GM19463 (cell line): Measurements from ENCODE around the gene SPTAN1.
"Not testable (repeated sequence)": the region's sequence is repeated elsewhere in the genome, so short reads cannot be mapped to it uniquely, and the experiment has no call there.

Experiments
- ATAC-seq: cut with Tn5 transposase; IDR thresholded peaks from one replicate; pipeline ENCODE4 v1.9.1; 2021; ENCODE audit warnings: mild to moderate bottlenecking, moderate library complexity; ENCODE audit not compliant: unreplicated experiment

Gene SPTAN1

GRCh38 chr9:128631636-128632035 is 79.2 kb downstream of the SPTAN1 start:
- ATAC-seq: no peak

GRCh38 chr9:128632066-128632465 is 79.7 kb downstream of the SPTAN1 start:
- ATAC-seq: no peak

GRCh38 chr9:128632486-128632885 is 80.1 kb downstream of the SPTAN1 start:
- ATAC-seq: no peak

GRCh38 chr9:128633057-128633456 is 80.7 kb downstream of the SPTAN1 start:
- ATAC-seq: no peak

GRCh38 chr9:128633601-128634000 is 81.2 kb downstream of the SPTAN1 start:
- no peak for ATAC-seq

- ATAC-seq: no peak
These were observed 81.7 kb downstream of the SPTAN1 start for GRCh38 chr9:128634111-128634510.

GRCh38 chr9:128634651-128635262 is 82.4 kb downstream of the SPTAN1 start:
- ATAC-seq: no peak

GRCh38 chr9:128635266-128636023 is 83.1 kb downstream of the SPTAN1 start:
- ATAC-seq: no peak

- no peak for ATAC-seq
These were observed 83.6 kb downstream of the SPTAN1 start for GRCh38 chr9:128636024-128636390.

- no peak for ATAC-seq
These were observed 84.5 kb downstream of the SPTAN1 start for GRCh38 chr9:128636556-128637530.

- no peak for ATAC-seq
These were observed 85.3 kb downstream of the SPTAN1 start for GRCh38 chr9:128637656-128638055.

GRCh38 chr9:128638580-128638979 is 86.2 kb downstream of the SPTAN1 start:
- no peak for ATAC-seq

- no peak for ATAC-seq
These were observed 88.2 kb downstream of the SPTAN1 start for GRCh38 chr9:128640603-128641002.

GRCh38 chr9:128642675-128643245 is 90.4 kb downstream of the SPTAN1 start:
- no peak for ATAC-seq

- peak; percentile 69 for ATAC-seq
These were observed 91.3 kb downstream of the SPTAN1 start for GRCh38 chr9:128643519-128644300.

- not testable (repeated sequence) for ATAC-seq
These were observed 95.8 kb downstream of the SPTAN1 start for GRCh38 chr9:128648206-128648605.

- ATAC-seq: no peak
These were observed 99.4 kb downstream of the SPTAN1 start for GRCh38 chr9:128651798-128652197.

- ATAC-seq: no peak
These were observed 101.5 kb downstream of the SPTAN1 start for GRCh38 chr9:128653908-128654307.

GRCh38 chr9:128654481-128654880 is 102.1 kb downstream of the SPTAN1 start:
- ATAC-seq: no peak
